Nephron (organoid): ENCODE results near the gene TACC2.

Source experiments
- H3K27ac Mint-ChIP-seq, 3 experiments: 2 replicates each; pipeline ENCODE4 v1.8.0; 2020; ENCODE audit warnings: mixed read lengths in 3 of 3, mild to moderate bottlenecking in 2 of 3, moderate library complexity in 1 of 3
- H3K27me3 Mint-ChIP-seq: 2 replicates; pipeline ENCODE4 v1.8.0; 2021; ENCODE audit warnings: low read depth, mild to moderate bottlenecking, moderate library complexity, mixed read lengths
- H3K36me3 Mint-ChIP-seq: 2 replicates; pipeline ENCODE4 v1.8.0; 2020; ENCODE audit warnings: low read depth, mixed read lengths
- H3K4me1 Mint-ChIP-seq: 2 replicates; pipeline ENCODE4 v1.8.0; 2020; ENCODE audit warnings: mixed read lengths
- H3K4me3 Mint-ChIP-seq, 3 experiments: 2 replicates each; pipeline ENCODE4 v1.8.0; 2020; ENCODE audit warnings: mild to moderate bottlenecking in 3 of 3, mixed read lengths in 3 of 3, moderate library complexity in 2 of 3
- H3K9me3 Mint-ChIP-seq: 2 replicates; pipeline ENCODE4 v1.8.0; 2020; ENCODE audit warnings: mixed read lengths
- TF ChIP-seq, protein P1 (sequence below), 3 experiments: fragments of 200-600 bp; sonication (generic); IDR thresholded peaks; one replicate each; pipeline ENCODE4 v1.5.0; 2021; ENCODE audit warnings: antibody characterized with exemption in 3 of 3; ENCODE audit not compliant: unreplicated experiment in 3 of 3

The TACC2 gene

DNA sequence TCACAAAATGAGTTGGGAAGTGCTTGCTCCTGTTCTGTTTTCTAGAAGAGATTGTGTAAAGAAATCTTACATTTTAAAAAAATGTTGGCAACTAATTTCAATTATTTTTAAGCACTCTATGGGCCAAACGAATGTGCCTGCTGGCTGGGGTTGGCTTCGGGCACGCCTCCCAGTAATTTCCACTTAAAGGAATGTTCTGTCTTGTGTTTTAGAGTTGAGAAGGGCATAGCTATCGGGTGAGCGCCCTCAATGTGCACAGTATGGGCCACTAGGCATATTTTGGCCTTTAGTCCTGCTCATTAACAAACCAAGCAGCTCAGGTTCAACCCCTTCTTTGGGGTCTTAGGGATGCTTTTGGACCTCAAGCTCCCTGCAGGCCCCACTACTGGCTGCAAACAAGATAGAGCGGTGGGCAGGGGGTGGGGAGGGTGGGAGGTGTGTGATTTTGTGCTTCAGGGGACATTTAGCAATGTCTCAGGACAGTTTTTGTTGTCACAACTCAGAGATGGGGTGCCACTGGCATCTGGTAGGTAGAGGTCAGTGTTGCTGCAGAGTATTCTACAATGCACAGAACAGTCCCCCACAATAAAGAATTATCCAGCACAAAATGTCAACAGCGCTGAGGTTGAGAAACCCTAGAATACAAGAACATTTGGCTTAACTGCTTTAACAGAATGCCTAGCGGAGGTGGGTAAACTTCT is 40.7 kb downstream of the TACC2 start:
- H3K27ac Mint-ChIP-seq = no peak overlapping the region
- no peak overlapping the region for H3K4me3 Mint-ChIP-seq
- no peaks in the 10 kb centered on the region for H3K36me3 Mint-ChIP-seq
- TF ChIP-seq, protein P1, sequence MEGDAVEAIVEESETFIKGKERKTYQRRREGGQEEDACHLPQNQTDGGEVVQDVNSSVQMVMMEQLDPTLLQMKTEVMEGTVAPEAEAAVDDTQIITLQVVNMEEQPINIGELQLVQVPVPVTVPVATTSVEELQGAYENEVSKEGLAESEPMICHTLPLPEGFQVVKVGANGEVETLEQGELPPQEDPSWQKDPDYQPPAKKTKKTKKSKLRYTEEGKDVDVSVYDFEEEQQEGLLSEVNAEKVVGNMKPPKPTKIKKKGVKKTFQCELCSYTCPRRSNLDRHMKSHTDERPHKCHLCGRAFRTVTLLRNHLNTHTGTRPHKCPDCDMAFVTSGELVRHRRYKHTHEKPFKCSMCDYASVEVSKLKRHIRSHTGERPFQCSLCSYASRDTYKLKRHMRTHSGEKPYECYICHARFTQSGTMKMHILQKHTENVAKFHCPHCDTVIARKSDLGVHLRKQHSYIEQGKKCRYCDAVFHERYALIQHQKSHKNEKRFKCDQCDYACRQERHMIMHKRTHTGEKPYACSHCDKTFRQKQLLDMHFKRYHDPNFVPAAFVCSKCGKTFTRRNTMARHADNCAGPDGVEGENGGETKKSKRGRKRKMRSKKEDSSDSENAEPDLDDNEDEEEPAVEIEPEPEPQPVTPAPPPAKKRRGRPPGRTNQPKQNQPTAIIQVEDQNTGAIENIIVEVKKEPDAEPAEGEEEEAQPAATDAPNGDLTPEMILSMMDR (IDR thresholded peaks at IDR 0.05; ENCODE audit: unreplicated experiment in 3 of 3) = no peak
- H3K4me1 Mint-ChIP-seq = no peaks in the 10 kb centered on the region
- peaks cover 3% of the 10 kb centered on the region for H3K27me3 Mint-ChIP-seq
- H3K9me3 Mint-ChIP-seq = no peaks in the 10 kb centered on the region

GRCh38 chr10:122030200-122030552 is 41.2 kb downstream of the TACC2 start:
- Mint-ChIP-seq H3K4me3 (no peak overlapping the region), H3K4me1 (no peaks in the 10 kb centered on the region), H3K27me3 (peaks cover 3% of the 10 kb centered on the region), H3K27ac (no peak overlapping the region), H3K36me3 (no peaks in the 10 kb centered on the region), H3K9me3 (no peaks in the 10 kb centered on the region)
- TF ChIP-seq, protein P1 (IDR thresholded peaks at IDR 0.05; ENCODE audit: unreplicated experiment in 3 of 3) = no peak

- TF ChIP-seq, protein P1 (IDR thresholded peaks at IDR 0.05; ENCODE audit: unreplicated experiment in 3 of 3) = no peak
- Mint-ChIP-seq H3K27ac (no peak overlapping the region), H3K9me3 (no peaks in the 10 kb centered on the region), H3K27me3 (peaks cover 3% of the 10 kb centered on the region), H3K36me3 (no peaks in the 10 kb centered on the region), H3K4me3 (no peak overlapping the region), H3K4me1 (no peaks in the 10 kb centered on the region)
Observed at GRCh38 chr10:122033224-122033926, 44.4 kb downstream of the TACC2 start.

GRCh38 chr10:122034149-122034756 is 45.3 kb downstream of the TACC2 start:
- Mint-ChIP-seq H3K27me3 (peaks cover 6% of the 10 kb centered on the region), H3K4me3 (no peak overlapping the region), H3K36me3 (no peaks in the 10 kb centered on the region), H3K27ac (no peak overlapping the region), H3K4me1 (no peaks in the 10 kb centered on the region), H3K9me3 (no peaks in the 10 kb centered on the region)
- TF ChIP-seq, protein P1 (IDR thresholded peaks at IDR 0.05; ENCODE audit: unreplicated experiment in 3 of 3) = no peak

DNA sequence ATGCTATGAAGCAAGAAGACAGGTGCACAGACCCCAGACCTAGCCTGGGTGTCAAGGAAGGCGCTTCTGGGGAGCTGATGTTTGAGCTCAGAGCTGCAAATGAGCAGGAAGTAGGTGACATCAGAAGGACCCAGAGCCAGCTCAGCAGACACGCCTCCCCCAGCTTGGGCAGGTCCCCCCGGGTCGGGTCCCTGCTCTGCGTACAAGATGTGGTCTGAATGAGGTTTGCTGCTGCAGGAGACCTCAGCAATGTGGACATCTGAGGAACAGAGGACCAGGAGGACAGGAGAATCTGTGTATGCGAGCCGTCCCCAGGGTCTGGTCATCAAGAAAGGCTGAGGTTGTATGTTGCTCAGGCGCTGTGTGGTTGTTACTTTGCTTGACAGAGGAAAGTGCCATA is 51.8 kb downstream of the TACC2 start:
- peaks cover 30% of the 10 kb centered on the region for H3K4me1 Mint-ChIP-seq
- H3K4me3 Mint-ChIP-seq = no peak overlapping the region
- peaks cover 8% of the 10 kb centered on the region for H3K27me3 Mint-ChIP-seq
- H3K27ac Mint-ChIP-seq = no peak overlapping the region
- H3K36me3 Mint-ChIP-seq = no peaks in the 10 kb centered on the region
- no peaks in the 10 kb centered on the region for H3K9me3 Mint-ChIP-seq
- TF ChIP-seq, protein P1 (IDR thresholded peaks at IDR 0.05; ENCODE audit: unreplicated experiment in 3 of 3) = no peak
